Measurements from ENCODE around the gene MKNK1. TPM values are rescaled to one million over a fixed set of nuclear protein-coding genes. Genes with fewer than 3 reads are reported as not detected.
A peak's percentile ranks its signal among the peaks of the same experiment; 100 is the strongest.

The MKNK1 gene
- total RNA-seq, 1 donor from 2014 or later, result 42.5 TPM

DNA sequence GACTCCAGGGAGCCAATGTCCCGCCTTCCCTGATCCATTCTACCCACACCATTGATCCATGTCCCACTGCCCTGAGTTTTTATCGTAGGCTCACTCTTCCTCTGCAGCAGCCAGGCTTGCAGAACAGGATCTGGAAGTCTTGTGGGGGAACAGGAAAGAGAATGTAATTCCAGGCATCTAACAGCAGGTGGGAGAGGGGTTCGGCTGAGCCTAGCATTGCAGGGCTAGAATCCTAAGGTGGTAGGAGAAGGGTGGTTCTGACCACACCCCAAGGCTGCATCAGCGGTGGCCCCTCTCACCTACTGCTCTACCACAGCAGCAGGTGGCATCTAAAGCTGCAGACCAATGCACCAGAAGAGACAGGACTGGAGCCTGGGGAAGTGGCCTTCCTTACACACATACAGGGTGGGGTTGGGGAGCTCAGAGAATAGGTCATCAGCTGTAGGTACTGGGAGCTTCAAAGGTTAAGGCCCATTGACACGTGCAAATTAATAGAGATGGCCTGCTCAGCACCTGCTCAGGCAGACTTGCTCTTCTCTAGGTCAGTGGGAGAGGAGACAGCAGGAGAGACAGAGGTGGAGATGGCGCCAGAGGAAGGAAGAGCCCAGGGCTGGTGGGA, 73.2 kb downstream of the MKNK1 start:
- DNase-seq, result no peak
- ATAC-seq, result no peak
- intact Hi-C loops (cut with micrococcal nuclease), result loop anchor here (10.0 kb wide), 1 partner anchor 194 kb away; no protein-coding TSS in a partner anchor

DNA sequence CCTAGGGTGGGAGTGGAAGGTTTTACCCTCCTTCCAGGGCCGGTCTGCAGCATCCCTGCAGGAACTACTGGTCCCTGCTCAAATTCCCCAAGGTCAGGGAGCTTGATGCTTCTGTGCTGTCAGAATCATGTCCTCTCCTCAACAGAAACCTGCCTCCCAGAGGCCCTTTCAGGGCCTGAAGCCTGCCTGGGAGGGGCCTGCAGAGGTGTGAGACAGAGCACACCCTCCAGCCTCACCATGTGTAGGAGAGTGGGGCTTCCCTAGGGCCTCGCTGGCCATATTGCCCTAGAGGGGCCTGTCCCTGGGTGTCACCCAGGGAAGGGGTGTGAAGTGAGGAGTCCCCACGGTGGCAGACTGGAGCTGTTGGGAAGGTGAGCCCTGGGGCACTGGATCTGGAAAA, 73.8 kb downstream of the MKNK1 start:
- intact Hi-C loops (cut with micrococcal nuclease), result loop anchor here (10.0 kb wide), 1 partner anchor 194 kb away; no protein-coding TSS in a partner anchor
- ATAC-seq, result no peak
- no peak for DNase-seq

DNA sequence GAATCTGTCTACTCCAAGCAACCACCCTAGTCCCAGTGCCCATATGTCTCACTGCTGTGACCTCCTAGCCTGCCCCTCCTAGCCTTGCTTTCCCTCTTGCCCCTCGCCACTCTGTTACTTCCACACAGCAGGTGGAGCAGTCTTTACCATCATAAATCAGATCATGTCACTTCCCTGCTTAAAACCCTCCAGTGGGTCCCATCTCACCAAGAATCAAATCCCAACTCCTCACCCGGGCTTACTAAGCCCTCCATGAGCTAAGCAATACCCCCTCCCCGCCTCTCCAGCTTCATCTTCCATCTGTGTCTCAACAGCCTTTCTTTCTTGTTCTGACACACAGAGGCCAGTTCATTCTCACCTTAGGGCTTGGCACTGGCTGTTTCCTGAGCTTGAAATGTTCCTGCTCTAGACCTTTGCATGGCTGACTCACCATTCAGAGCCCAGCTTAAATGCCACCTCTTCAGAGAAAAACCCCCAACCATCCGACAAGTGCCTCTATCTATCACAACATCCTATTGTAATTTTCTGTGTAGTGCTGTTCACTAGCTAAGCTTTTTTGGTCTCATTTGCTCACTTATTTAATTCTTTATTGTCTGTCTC, 74.9 kb downstream of the MKNK1 start:
- DNase-seq (no peak), ATAC-seq (no peak)
- intact Hi-C loops (cut with micrococcal nuclease), result loop anchor here (5.0 kb wide), 2 partner anchors 82 to 122 kb away; no protein-coding TSS in a partner anchor

DNA sequence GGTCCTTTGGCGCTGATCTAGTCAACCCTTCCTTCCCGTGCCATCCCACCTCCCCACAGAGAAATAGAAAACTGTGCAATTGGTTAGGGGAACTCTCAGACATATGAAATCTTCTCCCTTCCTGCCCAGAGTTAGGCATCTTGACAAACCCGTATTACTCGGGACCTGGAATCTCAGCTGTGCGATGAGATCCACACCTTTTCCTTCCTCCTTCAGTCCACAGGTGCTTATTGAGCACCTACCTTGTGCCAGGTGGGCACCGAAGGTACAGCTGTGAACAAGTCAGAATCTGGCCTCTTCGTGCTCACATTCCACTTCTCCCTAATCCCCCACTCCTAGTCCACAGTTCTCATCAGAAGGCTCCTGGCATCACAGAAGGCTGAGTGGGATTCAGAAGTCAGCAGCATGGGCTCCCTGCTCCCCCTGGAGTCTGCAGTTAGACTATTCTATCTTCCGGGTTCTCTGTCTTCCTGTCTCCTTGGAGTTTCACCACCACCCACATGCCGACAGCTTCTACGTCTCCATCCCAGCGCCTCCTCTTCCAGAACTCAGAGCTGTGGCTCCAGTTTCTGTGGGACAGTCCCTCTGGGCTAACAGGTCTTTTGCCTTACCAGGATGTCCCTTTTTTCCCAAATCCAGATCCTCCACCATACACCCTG, 75.6 kb downstream of the MKNK1 start:
- ATAC-seq (no peak), DNase-seq (no peak)
- intact Hi-C loops (cut with micrococcal nuclease), result loop anchor here (5.0 kb wide), 2 partner anchors 81 to 121 kb away; no protein-coding TSS in a partner anchor

DNA sequence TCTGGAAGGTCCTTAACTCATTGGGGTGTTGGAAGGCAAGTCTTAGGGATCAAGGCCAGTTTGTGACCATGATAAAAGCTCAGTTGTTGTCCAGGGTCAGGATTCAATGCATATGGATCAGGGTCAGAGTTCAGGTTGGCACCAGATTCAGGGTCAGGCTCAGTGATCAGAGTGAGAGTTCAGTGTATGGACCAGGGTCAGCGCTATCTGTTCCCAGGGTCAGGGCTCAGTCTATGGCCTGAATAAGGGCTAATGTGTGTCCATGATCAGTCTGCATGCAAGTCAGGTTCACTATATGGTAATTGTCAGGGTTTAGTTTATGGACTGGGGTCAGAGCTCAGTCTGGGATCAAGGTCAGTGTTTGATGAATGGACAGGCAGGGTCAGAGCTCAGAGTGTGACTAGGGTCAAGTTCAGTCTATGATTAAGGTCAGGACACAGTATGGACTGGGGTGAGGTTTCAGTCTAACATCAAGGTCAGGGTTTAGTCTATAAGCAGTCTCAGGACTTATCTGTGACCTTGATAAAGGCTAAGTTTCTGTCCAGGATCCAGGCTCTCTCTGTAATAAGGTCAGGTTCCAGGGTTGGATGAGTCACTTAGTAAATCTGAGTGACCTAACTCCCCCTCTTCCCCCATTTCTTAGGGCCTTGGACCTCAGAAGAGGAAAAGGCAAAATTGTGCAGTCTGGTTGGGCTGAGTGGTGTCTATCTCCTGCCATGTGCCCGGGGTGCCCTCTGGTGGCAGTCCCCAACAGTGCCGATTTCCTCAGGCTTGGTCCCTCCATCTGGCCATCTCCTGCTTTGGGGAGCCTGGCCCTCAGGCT, 76.4 kb downstream of the MKNK1 start:
- peak; percentile 90 for DNase-seq
- ATAC-seq, result peak; percentile 83
- intact Hi-C loops (cut with micrococcal nuclease), result loop anchor here (5.0 kb wide), 2 partner anchors 80 to 120 kb away; no protein-coding TSS in a partner anchor

DNA sequence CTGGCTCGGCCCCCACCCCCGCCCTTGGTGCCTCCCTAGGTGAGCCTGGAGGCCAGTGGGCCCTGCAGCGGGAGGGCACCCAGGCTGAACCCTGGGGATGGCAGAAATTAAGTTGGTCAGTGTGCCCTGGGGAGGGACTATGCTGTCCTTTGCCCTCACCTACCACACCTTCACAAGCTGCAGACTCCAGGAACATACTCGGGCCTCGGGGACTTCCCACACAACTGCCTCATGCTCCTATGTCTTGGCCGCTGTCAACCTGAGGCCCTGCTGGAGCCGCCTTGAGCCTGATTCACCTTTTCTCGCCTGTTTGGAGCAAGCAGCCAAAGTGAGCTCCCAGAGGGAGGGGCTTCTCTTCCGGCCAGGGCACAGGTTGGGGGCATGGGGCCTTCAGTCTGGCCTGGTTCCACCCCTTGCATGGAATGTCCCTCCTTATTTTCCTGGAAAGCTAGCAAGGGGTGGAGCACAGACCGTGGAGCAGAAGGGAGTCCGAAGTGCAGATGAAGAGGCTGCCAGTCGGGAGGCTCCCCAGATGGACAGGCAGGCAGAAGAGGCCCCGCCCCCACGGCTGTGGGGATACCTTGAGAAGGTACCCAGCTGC, 77.3 kb downstream of the MKNK1 start:
- no peak for ATAC-seq
- intact Hi-C loops (cut with micrococcal nuclease), result loop anchor here (5.0 kb wide), 2 partner anchors 79 to 119 kb away; no protein-coding TSS in a partner anchor
- DNase-seq, result no peak

DNA sequence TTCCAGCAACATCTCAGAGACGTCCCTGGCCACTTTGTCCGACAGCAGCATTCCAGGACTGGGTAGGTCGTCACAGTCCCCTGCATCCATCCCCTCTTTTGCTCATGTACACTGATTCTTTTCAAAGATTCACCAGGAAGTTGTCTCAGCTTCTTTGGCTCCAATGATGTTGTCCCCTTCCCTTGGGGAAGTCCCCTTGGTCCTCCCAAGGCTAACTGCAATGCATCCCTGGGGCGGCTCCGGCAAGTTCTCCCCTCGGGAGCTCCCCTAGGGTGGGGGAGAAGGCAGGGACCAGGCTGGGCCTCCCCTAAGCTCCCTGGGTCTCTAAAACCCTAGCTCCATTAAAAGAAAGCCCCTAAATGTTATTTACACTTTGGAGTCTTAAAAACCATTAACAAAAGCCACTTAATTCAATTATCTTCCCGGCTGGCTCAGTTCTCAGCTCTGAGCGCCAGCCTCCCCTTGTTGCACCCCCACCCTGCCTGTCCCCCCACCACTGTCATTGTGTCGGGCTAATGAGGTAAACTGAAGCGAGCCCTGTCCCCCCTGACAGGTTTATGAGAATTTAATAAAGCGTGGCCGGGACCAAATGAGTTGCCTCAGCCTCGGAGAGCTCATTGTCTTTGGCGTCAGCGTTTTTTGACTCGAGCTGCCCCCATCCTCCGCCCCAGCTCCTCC, 77.9 kb downstream of the MKNK1 start:
- intact Hi-C loops (cut with micrococcal nuclease), result loop anchor here (5.0 kb wide), 2 partner anchors 79 to 119 kb away; no protein-coding TSS in a partner anchor
- DNase-seq, result no peak

DNA sequence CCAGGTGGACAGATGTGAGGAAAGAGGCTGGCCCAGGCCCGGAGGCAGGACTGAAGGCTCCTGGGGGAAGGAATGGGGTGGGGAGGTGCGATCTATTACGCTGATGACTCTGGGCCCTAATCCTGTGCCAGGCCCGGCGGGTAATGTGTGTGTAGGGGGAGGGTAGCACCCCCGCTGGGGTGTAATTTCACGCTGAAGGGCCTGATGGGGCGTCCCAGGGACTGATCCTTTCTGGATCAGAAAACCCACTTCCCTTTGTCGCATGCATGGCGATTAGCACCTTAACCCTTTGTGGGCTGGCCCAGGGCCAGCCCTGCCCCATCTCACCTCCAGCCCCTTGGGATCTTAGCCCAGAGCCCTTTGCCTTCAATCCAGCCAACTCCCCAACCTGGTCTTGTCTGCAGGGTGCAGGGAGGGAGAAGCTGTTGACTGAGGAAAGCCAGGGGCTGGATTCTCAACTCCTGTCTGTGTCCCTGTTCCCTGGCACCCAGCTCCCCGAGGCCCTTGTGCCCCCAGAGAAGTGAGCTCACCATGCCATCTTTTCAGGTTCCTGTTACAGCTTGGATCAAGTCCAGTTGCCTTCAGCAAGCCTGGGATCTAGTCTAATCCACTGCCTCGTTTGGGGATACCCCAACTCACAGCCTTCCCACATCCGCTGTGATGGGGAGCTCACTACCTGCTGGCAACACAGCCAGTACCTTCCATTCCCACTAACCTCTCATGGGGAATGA, 78.7 kb downstream of the MKNK1 start:
- intact Hi-C loops (cut with micrococcal nuclease), result loop anchor here (5.0 kb wide), 2 partner anchors 78 to 118 kb away; no protein-coding TSS in a partner anchor
- ATAC-seq, result no peak

More for the DNA sequence above, 77.9 kb downstream of the MKNK1 start:
- ATAC-seq, result no peak

DNA sequence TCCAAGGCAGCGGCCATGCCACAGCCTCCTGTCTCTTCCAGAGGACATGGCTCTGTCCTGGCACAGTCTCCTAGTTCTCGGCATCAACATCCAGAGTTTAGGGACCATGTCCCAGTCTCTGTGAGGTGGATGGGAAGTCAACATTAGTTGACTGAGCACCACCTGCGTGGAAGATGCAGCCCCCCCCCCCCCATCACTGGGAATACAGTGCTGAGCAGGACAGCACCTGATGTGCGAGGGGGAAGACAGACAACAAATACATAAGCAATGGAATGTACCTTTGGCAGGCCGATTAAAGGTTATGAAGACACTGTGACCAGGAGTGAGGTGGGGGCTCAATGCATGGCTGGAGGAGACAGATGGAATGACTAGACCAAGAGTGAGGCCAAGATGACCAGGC, 79.2 kb downstream of the MKNK1 start:
- DNase-seq, result no peak
- no peak for ATAC-seq
- intact Hi-C loops (cut with micrococcal nuclease), result loop anchor here (5.0 kb wide), 2 partner anchors 78 to 118 kb away; no protein-coding TSS in a partner anchor

More for the DNA sequence above, 78.7 kb downstream of the MKNK1 start:
- no peak for DNase-seq

DNA sequence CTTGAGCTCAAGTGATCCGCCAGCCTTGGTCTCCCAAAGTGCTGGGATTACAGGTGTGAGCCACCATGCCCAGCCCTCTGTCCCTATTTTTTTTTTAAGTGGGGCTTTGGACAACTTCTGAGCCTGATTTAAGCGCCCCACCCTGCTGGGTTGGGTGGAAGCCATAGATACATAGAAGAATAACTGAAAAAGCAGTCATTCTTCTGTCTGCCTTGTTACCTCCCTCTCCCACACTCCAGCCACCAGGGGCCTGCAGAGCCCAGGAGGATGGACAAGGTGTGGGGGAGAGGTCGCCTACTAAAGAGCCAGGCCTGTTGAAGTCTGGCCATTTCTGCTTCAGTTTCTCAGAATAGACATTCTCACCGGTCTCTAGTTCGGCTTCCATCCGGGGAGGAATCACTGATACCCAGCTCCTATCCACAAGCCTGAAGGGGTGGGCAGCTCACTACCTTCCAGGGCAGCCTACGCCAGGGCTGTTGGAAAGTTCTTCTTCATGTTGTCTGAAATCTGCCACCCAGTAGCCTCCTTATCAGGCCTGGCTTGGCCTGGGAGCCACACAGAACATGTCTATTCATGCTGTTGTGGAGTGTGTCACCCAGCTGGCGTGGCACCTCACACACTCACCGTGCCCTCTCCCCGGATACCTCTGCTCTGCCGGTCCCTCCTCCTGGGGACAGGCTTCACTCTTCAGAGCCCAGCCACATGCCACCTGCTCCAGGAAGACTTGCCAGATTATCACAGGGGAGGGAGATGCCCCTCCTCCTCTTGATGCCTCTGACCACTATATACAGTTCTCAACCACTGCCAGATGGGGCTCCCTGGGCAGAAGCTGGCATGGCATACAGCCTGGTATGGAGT, 80.3 kb downstream of the MKNK1 start:
- intact Hi-C loops (cut with micrococcal nuclease), result no loop called here
- DNase-seq (no peak), ATAC-seq (peak; percentile 16)

DNA sequence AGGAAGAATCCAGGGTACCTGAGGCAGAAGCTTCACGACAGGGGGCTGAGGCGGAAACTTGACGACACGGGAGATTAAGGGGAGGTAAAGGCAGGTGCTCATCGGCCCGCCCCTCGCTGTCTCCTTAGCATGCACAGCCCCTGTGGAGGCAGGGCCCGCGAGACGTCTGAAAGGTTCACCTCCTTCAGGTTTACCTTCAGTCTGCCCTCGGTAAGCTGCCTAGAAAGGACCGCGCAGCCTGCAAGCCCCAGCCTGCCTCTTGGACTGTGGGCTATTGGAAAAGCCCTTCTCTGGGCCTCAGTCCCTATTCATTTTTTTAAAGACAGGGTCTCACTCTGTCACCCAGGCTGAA, 81.1 kb downstream of the MKNK1 start:
- intact Hi-C loops (cut with micrococcal nuclease), result no loop called here
- DNase-seq (no peak), ATAC-seq (no peak)

DNA sequence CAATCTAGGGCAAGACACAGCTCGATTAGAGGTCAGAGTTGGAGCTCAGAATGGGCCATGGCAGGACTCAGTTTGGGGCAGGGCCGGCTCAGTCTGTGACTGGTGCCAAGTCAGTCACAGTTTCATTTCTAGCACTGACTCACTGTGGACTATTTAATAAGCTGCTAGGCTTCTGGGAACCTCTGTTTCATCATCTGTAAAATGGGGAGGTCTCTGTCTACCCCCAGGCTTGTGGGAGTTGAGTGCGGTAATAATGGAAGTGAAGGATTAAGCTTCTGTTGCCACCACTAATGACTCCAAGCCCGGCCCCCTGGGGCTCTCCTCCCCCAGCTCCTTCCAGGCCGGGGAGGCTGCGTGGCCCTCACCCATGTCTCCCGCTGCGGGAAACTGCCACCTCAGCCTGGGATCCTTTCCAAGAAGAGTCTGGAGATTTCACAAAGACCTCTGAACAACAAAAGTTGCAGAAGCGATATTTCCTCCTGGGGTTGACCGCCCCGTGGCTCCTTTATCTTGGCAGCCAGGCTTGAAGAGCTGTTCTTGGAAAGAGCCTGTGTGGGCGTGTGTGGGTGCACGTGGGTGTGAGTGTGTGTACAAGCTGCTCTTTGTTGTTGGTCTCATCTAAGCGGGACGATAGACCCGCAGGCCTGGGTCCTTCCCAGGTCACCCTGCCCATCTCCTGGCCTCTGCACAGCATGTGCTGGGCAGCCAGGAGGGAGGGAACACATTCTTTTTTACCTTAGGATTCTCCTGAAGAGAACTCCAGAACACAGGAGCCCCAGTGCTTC, 81.7 kb downstream of the MKNK1 start:
- ATAC-seq, result peak; percentile 42
- DNase-seq, result no peak
- intact Hi-C loops (cut with micrococcal nuclease), result no loop called here

DNA sequence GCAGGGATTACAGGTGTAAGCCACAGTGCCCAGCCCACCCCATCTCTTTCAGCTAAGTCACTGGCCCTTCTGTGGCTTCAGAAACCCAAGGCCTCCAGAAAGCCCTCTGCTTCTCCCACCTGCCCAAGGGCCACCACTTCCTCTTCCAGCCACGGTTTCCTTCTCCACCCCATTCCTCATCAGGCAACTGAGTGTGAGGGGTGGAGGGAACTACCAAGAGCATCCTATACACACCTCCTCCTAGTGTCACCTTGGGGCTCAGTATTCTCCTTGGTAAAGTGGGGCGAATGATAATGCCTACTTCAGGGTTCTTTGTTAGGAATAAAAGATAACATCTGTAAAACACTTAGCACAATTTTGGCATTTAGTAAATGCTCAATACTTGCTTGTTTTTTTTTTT, 82.7 kb downstream of the MKNK1 start:
- ATAC-seq (no peak), DNase-seq (no peak)
- intact Hi-C loops (cut with micrococcal nuclease), result no loop called here

DNA sequence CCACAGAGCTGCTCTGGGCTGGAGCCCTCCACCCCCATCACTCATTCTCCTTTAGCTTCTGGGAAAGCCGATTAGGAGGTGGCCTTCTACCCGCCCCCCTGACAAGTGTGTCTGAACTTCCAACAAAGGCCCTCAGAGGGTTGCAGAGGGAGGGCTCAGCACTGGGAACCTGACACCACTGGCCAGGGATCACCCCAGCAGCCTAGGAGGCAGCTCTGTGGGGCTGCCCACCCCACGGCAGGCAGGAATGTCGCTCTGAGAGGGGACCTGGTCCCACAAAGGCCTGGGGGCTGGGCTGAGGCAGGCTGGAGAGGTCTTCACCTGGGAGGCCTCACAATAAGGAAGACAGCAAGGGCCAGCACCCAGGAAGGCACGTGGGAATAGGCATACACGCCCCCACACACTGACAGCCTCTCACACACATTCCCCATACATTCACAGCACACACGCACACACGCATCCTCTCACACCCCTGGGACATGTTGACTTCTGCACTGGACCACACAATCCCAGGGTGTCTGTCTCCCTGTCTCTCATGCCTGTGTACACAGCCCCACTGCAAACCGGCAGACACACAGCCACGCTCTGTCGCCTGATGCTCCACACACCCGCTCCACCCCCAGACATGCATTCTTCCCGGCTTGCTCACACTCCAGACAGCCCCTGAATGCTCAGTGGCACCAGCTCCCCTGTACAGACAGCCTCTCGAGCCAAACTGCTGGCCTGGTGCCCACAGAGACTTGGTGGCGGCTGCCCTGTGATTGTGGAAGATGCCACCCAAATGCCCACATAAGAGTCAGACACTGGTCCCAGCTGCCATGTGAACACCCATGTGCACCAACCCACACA, 83.8 kb downstream of the MKNK1 start:
- ATAC-seq (no peak), DNase-seq (no peak)
- intact Hi-C loops (cut with micrococcal nuclease), result no loop called here

DNA sequence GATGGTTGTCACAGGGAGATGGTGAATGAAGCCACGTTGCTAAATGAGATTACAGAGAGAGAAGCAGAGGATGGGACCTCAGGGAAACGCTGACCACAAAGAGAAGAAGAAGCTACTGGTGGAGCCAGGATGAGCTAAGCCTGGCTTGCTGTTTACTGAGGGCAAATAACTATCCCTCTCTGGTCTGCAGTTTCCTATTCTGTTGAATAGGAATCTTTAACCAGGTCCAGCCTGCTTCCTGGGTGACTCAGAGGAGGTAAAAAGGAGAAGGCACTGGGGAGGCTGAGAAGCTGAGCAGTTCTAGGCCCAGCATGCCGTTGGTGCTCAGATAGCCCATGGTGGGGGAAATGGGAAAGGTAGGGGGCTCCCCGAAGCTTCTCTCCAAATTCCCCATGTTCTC, 84.9 kb downstream of the MKNK1 start:
- DNase-seq, result no peak
- ATAC-seq, result no peak
- intact Hi-C loops (cut with micrococcal nuclease), result no loop called here

Data from left ventricle myocardium superior (tissue), 1 donor.